Inferior parietal cortex (tissue), 1 donor: ENCODE results near the gene PDSS1.
"Not testable (repeated sequence)": the region's sequence is repeated elsewhere in the genome, so short reads cannot be mapped to it uniquely, and the experiment has no call there.

ENCODE experiments used
- DNase-seq: peaks from one replicate; pipeline ENCODE4 v3.0.0-alpha.2; 2016; ENCODE audit errors: extremely low spot score

Gene PDSS1, protein sequence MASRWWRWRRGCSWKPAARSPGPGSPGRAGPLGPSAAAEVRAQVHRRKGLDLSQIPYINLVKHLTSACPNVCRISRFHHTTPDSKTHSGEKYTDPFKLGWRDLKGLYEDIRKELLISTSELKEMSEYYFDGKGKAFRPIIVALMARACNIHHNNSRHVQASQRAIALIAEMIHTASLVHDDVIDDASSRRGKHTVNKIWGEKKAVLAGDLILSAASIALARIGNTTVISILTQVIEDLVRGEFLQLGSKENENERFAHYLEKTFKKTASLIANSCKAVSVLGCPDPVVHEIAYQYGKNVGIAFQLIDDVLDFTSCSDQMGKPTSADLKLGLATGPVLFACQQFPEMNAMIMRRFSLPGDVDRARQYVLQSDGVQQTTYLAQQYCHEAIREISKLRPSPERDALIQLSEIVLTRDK

DNA sequence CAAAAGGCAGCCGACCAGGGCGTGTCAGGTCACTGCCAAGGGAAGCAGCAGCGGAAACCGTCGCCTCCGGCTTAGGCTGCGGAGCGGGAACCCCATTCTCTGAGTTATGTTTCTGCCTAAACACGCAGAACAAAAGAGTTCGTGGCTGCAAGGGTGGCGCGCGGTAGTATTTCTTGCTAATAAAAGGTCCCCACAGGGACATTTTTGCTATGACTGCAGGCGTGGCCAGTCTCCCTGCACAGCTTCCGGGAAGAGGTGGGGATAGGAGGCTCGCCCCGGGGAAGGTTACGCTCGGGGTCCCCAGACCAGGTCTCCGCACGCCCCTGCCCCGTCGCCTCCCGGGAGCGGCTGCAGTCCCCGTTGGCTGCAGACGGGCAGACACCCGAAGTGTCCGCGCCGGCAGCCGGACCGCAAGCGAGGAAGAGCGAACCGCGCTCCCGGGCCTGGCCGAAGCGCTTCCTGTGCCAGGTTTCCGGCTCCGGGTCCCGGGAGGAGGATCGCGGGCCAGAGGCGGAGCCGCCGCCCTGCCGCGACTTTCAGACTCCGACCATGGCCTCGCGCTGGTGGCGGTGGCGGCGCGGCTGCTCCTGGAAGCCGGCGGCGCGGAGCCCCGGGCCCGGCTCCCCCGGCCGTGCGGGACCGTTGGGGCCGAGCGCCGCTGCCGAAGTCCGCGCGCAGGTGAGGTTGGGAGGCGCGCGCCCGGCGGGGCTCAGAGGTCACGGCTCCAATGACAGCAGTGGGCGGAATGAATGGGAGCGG is at the start of gene PDSS1:
PDSS1 (plus strand) TSS at position 539 of the 759 bp plus-strand sequence; CDS start at position 550, 11 bp downstream.
- peak; percentile 76 for DNase-seq

DNA sequence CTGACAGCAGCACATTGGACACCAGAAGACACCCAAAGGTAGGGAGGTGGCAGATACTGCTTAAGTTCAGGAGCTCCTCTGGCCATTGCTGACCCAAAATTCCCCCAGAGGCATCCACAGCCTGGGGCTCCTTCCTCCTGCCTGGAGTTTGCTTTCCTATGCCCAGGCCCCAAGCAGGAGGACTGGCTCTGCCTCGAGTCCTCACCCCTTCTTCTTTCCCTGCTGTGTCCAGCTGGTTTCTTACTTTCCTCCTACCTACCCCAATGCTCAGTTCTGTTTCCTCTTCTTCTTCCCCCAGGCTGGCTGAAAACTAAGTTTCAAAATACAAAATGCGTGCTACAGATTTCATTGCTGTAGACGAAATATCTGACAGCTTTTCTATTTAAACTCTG is 49.3 kb upstream of the PDSS1 start:
- not testable (repeated sequence) for DNase-seq

GRCh38 chr10:26650406-26650805 is 47.1 kb upstream of the PDSS1 start:
- no peak for DNase-seq

- not testable (repeated sequence) for DNase-seq
Observed at GRCh38 chr10:26651476-26651875, 46.0 kb upstream of the PDSS1 start.

GRCh38 chr10:26653004-26653403 is 44.5 kb upstream of the PDSS1 start:
- no peak for DNase-seq

DNA sequence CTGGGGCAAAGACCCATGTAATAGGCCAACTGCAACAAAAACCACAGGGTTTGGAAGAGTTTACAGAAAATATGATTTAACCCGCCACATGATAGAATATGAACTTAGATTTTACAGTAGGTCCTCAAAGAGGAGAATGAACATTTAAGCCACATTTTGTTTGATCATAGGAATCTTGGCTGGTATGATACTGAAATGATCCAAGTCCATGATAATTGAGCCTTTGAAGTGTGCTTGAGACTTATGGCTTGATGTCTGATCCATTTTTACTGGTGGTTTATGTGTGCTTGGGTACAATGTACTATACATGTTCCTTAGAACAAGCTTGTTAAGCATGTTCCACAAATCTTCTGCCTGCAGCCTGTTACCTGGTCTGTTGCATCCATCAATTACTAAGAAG is 41.8 kb upstream of the PDSS1 start:
- DNase-seq, result no peak

DNA sequence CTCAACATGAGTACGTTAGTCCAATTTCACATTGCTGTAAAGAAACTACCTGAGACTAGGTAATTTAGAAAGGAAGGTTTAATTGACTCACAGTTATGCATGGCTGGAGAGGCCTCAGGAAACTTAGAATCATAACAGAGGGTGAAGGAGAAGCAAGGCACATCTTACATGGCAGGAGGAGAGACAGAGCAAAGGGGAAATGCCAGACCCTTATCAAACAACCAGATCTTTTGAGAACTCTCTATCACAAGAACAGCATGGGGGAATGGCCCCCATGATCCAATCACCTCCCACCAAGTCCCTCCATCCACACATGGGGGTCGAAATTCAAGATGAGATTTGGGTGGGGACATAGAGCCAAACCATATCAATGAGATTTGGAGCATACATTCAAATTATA is 34.6 kb upstream of the PDSS1 start:
- DNase-seq, result no peak

GRCh38 chr10:26665080-26666048 is 32.1 kb upstream of the PDSS1 start:
- no peak for DNase-seq

DNA sequence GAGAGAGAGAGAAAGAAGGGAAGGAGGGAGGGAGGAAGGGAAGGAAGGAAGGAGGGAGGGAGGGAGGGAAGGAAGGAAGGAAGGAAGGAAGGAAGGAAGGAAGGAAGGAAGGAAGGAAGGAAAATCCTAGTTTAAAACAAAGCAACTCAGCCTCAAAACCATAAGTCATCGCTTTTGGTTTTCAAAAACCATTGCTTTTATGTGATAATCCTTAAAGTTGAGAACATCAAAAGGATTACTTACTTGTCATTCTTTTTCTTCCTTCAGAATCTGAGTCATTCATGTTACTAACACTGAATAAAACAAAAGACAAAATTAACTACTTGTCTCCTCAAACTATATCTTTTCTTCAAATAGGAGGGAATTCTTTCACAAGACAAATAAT is 21.6 kb upstream of the PDSS1 start:
- no peak for DNase-seq

- no peak for DNase-seq
Observed at GRCh38 chr10:26679588-26679987, 17.9 kb upstream of the PDSS1 start.

- no peak for DNase-seq
Observed at GRCh38 chr10:26681076-26681475, 16.4 kb upstream of the PDSS1 start.

DNA sequence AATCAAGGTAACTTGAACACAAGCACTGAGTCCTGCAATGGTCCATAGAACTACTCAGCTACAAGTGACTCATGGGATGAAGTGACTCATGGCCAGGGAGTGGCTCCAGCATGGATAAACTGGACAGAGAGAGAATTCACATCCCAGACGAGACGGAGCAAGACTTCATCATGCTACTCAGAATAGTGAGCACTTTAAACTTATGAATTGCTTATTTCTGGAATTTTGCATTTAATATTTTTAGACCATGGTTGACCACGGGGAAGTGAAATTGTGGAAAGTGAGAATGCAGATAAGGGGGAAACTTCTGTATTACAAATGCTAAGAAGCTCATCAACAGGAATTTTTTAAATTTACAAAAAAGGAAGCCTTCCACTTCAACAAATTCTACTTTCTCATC is 15.5 kb upstream of the PDSS1 start:
- DNase-seq, result not testable (repeated sequence)

GRCh38 chr10:26682931-26683330 is 14.6 kb upstream of the PDSS1 start:
- DNase-seq, result no peak

DNA sequence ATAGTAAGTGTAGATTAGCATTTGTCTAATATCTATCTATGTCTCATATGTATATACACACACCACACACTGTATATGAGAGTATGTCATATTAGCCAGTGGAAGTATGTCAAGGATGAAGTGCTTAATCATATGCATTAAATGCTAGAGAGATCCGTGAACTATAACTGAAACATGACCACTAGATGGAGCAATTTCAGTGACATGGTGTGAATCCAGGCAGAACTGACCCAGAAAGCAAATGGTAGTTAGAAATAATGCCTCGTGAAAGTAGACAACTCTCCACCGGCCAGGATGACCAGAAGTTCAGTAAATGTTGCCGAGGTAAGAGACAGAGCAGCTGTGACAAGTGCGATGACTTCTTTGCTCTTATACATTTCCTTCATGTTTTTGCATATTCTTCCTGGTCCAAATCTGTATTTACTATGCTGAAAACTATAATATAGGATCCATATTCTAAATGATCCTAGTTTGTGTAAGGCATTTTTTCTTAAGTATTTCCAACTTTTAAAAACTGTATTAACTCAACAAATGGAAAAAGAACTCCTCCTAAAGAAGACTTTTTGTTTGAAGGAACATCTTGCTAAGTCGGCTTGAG is 12.7 kb upstream of the PDSS1 start:
- peak; percentile 72 for DNase-seq

DNA sequence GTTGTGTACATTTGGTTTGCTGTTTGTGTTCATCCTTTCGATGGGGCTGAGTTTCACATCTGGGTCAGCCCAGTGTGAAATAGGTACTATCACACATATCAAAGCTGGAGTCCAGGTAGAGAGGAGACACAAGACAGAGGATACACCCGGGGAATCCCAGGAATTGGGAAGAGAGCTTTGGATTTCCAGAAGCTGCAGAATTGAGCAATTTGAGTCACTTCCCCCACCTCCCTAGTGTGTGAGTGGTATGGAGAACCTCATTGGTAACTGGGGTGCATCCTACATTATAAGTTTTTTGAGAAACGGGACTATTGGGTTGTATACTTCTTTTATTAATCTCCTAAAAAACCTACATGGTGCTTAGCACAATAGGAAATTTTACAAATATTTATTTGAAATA is 12.1 kb upstream of the PDSS1 start:
- no peak for DNase-seq

DNA sequence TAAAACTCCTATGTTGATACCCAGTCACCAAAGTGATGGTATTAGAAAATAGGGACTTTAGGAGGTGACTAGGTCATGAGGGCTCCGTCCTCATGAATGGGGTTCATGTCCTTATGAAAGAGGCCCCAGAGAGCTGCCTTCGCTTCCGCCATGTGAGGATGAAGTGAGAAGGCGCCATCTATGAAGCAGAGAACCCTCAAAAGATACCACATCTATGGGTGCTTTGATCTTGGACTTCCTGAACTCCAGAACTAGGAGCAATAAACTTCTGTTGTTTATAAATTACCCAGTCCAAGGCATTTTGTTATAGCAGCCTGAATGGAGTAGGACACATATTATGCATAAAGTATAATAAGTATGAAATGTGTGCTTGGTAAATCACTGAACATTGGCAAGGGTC is 8.1 kb upstream of the PDSS1 start:
- DNase-seq, result no peak

- DNase-seq, result no peak
Observed at GRCh38 chr10:26690731-26691475, 6.6 kb upstream of the PDSS1 start.

GRCh38 chr10:26694536-26694935 is 3.0 kb upstream of the PDSS1 start:
- DNase-seq, result not testable (repeated sequence)

DNA sequence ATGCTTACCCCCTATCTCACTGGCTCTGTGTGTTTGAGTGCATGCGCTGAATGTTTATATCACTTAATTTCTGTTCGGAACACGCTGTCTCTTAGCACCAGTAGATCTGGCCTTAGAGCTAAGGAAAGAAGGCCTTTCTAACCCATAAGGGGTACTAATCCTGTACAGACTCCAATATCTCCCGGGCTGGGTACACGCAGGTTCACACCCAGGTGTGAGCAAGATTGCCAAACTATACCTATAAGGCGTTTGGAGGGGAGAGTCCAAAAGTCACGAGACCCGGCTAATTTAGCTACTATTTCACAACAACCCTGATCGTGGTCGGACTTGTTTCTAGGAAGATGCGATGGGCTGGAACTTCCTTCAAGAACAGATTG is 727 bp upstream of the PDSS1 start:
- DNase-seq, result no peak

DNA sequence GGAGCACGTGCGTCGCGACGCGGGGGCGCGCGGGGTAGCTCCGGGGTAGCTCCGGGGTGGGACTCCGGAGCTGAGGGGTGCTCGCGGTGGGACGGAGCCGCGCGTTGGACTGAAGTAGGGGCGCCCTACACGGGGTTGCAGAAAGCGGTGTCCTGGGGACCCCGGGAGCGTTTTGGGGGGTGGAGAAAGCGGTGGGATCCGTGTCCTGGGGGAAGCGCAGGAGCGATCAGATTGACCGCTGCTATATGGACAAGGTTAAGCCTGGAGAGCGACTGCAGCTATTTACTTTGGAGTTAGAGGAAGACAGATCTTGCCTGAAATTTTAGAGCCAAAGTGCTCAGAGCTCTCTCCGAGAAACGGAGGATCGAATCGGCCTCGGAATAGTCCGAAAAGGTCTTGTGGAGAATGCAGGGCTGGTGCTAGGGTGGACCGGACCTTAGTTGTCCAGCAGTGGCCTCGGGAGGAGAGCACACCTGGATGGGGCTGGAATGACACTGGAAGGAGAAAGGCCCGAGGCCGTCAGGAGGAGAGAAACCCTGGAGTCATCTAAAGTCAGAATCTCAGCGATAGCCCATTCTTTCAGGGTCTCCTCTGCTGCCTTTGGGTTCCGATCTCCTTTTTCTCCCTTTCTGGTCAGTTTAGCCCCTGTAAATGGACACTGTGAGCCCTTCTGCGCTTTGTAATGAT is 564 bp downstream of the PDSS1 start:
- DNase-seq, result no peak
